ENCODE data around the gene CEACAM20.
"Not testable (repeated sequence)": the region's sequence is repeated elsewhere in the genome, so short reads cannot be mapped to it uniquely, and the experiment has no call there.

CEACAM20 gene

DNA sequence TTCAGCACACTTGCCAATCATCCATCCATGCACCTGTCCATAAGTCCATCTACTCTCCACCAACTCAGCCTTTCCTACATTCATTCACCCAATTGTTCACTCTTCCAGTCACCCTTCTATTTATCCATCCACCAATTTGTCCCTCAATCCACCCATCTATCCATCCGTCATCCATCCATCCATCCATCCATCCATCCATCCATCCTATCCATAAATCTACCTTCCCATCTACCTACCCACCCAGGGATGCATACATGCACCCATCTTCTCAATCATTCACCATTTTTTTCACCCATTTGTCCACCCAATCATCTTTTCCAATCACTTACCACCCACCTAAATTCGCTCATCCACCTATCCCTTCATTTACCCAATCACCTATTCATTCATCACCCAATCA is 14.6 kb upstream of the CEACAM20 start:
- DNase-seq: no peak

DNA sequence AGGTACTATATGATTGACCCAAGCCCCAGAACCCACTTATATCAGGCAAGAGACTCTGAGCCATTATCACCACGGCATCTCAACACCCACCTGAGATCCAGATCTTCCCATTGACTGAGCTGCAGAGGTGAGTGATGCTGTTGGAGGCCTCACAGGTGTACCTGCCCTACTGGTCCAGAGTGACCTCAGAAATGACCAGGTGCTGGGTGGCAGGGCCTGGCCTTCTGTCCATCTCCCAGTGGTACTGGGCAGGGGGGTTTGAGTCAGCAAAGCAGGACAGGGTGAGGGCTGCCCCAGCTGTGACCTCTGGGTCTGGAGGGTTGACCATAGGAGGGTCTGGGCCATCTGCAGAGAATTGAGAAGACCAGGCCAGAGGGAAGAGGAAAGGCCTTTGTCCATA is 13.2 kb upstream of the CEACAM20 start:
- DNase-seq: no peak

DNA sequence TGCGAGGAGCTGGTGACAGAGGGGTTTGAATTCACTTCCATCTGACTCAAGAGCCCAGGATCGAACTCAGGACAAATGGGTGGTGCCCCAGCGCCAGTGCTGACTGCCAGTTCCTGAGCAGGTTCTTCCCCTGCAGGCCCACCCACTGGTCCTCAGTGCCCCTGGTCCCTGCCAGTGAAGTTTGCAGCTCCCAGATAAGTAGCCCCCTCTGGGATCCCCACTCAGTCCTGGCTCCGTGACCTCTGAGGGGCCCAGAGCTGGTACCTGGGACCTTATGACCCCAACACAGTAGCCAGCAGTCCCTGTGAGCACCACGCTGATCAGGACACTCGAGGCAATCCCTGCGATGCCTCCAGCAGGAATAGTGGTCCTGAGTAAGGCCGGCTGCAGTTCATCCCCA is 11.3 kb upstream of the CEACAM20 start:
- no peak for DNase-seq

DNA sequence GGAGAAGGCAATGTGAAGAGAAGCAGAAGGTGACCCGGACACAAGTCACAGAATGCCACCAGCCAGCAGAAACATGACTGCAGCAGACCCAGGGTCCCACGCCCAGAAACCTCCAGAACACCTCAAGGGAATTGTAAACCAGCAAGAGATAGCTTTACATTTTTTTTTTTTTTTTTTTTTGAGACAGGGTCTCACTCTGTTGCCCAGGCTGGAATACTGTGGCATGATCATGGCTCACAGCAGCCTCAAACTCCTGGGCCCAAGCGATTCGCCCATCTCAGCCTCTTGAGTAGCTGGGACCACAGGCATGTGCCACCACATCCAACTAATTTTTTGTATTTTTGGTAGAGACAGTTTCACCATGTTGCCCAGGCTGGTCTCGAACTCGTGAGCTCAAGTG is 10.5 kb upstream of the CEACAM20 start:
- no peak for DNase-seq

DNA sequence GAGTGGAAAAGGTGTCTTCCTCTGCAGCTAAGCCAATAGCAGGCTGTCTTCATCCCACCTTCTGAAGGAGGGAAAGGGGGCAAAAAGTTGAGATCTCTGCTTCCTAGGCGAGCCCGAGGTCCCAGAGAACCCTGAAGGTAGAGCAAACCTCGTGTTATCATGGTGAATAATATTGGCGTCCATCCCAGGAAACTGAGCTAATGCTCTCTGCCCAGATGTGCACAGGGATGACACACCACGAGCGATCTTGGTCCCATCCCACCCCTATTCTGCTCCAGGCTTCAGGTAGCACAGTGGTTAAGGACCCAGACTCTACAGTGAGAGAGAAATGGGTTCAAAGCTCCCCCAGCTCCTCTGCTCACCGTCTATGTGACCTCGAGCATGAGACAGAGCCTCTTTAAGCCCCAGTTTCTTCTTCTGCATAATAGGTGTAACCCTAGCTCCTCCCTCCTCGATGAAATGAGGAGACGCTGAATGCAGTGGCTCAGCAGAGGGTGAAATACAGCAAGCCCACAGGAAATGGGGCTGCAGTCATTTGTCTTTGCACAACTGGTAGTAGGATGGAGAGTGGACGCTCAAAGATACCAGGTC is 9.9 kb upstream of the CEACAM20 start:
- DNase-seq: no peak

DNA sequence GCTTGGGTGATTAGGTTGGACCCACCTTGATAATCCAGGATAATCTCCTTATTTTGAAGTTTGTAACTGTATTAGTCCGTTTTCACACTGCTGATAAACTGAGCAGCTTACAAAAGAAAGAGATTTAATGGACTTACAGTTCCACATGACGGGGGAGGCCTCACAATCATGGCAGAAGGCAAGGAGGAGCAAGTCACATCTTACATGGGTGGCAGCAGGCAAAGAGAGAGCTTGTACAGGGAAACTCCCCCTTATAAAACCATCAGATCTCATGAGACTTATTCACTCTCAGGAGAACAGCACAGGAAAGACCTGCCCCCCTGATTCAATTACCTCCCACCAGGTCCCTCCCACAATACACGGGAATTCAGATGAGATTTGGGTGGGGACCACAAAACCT is 5.9 kb upstream of the CEACAM20 start:
- not testable (repeated sequence) for DNase-seq

DNA sequence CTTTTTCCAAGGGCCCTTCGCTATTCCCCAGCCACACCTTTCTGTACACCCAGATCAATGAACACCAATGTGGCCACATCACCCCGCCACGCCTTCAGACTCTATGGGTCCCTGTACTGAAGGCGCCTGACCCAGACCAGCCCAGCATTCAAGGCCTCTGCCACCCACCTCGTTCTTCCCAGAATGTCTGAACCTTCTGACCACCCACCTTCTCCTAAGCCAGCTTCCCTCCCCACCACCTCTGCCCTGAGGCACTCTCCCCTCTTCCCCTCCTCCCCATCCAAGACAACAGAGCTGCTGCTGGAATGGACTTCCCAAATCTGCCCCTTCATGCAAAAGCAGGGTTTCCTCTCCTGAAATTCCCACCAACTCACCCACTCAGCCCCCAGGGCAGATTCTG is 3.3 kb upstream of the CEACAM20 start:
- no peak for DNase-seq

DNA sequence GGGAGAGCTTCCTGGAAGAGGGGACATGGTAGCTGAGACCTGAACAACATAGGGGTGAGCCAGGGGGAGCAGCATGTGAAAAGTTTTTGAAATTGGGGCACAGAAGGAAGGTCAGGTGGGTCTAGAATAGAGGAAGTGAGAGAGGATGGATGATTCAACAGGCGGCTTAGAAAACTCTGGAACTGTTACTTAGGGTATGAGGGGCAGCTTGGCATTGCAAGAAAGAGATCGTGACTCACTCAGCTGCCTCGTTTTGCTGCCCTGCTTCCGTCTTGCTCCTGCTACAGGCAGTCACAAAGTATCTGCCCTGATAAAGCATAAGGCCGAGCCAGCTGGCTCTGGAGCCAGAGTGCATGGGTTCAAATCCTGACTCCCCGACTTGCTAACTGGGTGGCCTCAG is 1.3 kb upstream of the CEACAM20 start:
- no peak for DNase-seq

DNA sequence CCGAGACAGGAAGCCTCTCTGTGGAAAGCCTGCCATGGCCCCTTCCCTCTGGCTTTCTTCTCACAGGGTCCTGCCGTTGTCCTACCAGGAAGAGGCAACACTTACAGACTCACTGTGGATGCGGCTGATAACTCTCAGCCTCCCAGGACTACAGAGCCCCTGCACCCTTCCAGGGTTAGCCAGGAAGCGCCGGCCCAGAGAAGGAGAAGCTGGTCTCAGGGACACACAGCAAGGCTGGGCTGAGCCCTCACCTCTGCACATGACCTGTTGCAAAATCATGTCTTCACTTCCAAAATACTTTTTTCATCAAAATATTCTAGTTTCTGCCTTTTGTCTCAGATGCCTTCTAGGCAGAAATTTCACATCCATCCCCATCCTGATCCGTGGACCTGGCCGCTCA is 1.9 kb downstream of the CEACAM20 start:
- DNase-seq: no peak

DNA sequence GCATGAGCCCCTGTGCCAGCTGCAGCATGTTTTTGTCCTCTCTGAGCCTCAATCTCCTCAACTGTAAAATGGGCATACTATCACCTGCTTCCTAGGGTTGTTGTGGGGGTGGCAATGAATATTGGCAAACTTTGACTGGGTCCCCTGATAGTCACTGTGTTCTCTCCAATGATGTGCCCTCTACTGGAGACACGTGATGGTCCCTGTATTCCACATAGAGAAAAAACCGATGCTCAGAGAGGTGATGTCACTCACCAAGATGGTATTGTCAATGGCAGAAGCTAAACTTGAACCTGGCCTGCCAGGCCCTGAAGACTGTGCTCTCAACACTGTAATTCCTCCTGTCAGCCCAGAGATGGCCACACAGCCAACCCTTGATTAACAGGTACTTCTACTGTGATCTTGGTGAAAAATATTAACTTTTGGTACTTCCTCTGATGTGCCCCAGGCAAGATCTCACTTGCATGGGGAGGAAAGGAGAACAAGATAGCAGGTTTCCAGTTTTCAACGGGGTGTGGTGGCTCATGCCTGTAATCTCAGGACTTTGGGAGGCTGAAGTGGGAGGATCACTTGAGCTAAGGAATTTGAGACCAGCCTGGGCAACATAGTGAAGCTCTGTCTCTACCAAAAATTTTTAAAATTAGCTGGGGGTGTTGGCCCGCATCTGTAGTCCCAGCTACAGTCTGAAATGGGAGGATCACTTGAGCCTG is 3.6 kb downstream of the CEACAM20 start:
- no peak for DNase-seq

DNA sequence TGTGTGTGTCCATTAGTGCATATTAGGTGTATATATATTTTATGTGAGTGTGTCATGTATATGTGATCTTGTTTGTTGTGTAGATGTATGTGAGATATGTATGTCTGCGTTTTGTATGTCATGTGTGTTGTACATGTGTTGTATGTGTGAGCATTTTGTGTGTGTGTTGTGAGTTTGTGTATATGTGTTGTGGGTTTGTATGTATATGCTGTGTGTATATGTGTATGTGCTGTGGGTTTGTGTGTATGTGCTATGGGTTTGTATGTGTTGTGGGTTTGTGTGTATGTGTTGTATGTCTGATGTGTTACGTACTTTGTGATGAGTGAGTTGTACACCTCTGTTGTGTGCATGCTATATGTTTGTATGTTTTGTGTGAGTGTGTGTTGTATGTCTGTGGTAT is 8.1 kb downstream of the CEACAM20 start:
- DNase-seq: no peak

DNA sequence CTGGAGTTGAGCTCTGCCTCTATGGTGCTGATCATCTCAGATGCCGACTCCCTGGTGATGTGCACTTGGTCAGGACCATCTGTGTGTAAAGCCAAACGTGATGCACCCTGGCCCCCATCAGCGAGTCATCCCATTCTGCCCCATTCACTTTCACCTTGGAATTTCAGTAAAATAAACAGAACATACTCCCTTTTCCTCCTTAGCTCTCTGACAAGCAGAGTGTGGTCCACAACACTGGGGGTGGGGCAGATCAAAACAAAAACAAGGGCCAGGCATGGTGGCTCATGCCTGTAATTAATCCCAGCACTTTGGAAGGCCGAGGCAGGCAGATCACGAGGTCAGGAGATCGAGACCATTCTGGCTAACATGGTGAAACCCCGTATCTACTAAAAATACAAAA is 12.3 kb downstream of the CEACAM20 start:
- no peak for DNase-seq

DNA sequence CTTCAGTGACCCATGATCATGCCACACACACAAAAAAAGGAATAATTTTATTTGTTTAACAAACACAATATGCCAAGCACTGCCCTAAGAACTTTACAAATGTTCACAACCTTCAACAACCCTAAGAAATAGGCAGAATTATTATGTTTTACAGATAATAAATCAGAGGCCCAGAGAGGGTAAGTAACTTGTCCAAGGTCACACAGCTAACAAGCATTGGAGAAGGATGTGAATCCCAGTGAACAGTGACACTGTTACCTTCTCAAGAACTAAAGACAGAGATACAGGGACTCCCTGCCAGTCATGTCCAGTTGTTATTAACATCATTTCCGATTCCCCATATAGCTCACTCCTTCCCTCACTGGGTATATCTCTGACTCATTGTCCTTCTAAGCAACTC is 13.6 kb downstream of the CEACAM20 start:
- DNase-seq: no peak

DNA sequence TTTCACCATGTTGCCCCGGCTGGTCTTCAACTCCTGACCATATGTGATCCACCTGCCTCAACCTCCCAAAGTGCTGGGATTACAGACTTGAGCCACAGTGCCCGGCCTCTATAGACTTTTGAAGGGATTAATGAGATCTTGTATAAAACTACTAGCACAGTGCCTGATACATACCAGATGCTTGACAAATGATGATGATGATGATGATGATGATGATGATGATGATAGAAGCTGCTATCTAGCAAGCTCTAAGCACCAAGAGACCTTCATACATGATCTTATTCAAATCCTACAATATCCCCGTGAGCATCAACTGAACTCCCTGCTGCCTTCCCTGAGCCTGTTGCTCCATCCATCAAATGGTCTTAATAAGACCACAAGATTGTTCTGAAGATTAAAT is 14.4 kb downstream of the CEACAM20 start:
- DNase-seq: no peak

DNA sequence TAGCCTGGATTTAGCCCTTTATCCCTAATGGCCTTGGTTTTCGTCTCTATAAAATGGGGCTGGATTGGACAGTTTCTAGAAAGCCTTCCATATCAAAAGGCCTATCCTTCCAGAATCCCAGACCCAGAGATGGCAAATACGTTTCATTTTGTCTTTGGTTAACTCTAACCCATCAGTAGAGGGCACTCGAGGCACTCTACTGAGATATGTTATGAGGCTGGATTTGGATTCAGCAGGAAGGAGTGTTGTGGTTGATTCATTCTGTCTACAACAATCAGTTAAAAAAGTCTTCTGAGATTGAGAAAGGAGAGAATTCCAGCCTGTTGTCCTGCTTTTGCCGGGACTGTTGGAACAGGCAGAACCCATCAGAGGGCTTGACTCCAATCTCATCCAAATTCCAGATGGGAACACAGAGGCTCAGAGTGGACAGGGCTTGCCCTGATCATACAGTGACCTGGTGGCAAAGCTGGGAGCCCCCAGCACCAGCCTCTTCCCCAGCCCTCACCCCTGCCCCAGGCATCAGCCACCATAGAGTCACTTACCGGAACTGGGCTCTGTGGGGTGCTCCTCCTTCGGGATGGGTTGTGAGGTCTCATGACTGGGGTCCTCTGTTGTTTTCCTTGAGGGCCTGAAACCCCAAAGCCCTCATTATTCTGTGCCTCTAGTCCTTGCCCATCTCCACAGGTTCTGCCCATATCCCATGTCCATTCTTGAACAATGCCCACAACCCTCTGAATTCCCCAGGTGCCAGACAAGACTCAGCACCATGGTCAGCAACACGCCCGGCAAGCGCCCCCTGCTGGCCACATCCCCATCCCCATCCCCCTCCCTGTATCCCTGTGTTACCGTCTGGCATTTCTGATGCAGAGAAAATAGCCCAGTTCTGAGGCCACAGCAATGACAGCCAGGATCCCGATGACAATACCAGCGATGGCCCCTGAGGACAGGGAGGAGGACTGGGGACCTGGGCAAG is 16.9 kb downstream of the CEACAM20 start:
- no peak for DNase-seq

DNA sequence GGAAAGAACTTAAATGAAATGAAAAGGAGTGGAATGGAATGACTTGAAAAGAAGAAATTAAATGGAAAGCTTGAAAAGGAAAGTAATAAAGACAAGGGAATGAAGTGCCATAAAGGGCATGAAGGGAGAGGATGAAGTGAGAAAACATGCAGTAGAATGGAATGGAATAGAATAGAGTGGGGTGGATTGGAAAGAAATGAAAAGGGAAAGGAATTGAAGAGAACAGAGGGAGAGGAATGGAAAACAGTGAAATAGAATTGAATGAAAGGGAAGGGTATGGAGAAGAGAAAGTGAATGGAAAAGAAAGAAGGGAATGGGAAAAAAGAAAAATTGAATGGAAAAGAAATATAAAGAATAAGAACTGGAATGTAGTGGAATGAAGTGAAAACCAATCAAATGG is 20.0 kb downstream of the CEACAM20 start:
- no peak for DNase-seq

DNA sequence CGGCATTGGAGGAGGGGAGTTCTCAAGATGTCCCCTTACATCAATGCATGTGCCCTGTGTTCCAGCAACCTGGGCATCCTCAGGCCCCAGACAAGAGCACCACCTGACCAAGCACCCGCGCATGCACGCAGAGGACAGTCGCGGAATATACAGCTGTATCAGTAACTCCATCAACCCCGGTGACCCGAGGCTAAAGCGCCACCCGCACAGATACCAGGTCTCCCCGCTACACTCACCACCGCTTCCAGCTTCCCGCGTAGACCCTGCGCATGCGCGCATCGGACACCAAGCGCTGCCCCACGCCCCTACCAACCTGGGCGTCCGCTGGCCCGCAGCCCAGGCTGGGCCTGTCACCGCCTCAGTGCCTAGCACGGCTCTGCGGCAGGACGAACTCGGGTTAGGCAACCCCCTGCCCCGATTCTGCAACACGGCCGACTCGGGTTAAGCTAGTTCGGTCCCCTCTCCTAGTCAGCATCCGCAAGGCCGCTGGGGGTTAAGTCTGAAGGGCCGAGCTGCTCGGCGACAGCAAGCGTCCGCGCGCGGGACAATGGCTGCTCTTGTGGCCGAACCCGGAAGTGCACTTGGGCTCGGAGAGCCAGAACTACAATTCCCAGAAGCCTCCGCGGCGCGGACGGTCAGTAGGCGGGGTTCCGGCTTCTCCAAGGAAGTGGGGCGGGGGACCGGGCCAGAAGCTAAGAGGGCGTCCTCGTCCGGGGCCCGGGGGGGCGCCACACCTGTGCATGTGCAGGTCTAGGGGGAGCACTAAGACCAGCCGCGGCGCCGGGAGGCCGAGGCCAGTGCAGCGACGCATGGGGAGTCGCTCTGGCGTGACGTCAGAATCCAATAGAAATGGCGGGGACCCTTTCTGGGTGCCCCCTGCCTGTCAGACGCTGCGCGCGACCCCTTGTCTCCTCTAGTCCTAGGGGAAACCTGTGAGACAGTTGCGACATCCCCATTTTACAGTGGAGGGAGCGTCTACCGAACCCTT is 29.2 kb downstream of the CEACAM20 start, which contains the start of gene ZNF180:
Gene ZNF180, minus strand, starts transcription at position 561 of the 988 bp plus-strand sequence. CDS start 3,188 bp downstream, outside the sequence.
- peak; percentile 94 for DNase-seq

DNA sequence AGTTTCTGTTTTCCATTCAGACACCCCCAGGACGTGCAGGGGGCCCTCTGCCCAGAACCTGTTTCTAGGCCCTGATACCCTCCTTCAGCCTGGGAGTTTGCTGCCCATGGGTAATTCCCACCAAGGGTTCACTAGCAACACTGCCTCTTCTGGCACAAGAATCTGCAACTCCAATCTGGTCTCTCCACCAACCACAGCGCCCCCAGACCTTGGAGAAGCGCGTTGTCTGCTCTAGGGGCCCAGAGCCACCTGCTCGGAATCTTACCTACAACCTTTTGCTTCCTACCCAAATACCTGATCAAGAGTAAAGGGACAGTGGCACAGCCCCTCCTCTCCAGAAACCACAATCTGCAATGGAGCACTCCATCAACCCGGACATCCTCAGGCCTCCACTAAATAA is 29.9 kb downstream of the CEACAM20 start:
- no peak for DNase-seq

DNA sequence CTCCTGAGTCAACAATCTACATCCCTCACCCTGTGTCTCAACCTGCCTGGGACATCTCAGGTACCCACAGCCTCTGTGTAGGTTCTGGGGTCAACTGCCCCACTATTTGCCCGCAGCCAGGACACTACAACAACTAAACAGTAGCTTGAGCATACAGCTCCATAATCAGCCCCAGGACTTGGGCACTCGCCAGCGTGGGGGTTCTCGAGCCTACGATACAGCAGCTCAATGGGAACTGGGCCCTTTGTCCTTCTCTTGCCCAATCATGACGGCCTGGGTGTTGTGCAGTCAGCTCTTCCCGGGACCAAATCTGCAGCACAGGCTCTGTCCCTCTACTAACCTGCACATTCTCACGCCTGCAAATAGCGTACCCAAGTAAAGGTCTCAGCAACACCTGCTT is 30.5 kb downstream of the CEACAM20 start:
- no peak for DNase-seq

DNA sequence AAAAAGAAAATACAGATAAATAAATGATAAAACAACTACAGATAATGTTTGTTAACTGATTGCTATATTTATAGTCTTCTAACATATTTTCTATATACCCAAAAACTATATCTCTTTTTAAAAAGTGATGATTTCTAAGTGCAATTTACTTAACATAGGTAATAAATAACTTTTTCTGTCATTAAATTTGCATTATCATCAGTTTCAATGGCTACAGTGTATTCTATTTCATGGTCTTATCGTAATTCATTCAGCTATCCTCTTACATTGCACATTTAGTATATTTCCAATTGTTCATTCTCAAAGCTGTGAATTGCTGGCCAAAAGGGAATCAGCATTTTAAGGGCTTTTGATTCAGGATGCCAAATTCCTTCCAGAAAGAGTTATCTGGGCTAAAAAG is 32.8 kb downstream of the CEACAM20 start:
- no peak for DNase-seq

DNA sequence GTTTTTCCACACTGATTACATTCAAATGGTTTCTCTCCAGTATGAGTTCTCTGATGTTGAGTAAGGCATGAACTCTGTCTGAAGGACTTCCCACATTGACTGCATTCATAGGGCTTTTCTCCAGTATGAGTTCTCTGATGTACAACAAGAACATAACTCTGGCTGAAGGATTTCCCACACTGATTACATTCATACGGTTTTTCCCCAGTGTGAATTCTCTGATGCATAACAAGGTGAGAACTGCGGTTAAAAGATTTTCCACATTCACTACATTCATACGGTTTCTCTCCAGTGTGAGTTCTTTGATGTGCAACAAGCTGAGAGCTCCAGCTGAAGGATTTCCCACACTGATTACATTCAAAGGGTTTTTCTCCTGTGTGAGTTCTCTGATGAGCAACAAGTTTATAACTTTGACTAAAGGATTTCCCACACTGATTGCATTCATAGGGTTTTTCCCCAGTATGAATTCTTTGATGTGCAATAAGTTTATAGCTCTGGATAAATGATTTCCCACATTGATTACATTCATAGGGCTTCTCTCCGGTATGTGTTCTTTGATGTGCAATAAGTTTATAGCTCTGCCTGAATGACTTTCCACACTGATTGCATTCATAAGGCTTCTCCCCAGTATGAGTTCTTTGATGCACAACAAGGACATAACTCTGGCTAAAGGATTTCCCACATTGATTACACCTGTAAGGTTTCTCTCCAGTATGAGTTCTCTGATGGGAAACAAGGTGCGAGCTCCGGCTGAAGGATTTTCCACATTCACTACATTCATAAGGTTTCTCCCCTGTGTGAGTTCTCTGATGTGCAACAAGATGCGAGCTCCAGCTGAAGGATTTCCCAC is 52.7 kb downstream of the CEACAM20 start:
- no peak for DNase-seq

Data from NCI-H510A treated with DMSO at 0.1 percent for 48 hours (cell line).